GM10847 (cell line): ENCODE measurements around the gene SRRD.

ENCODE experiments used
- POLR2A ChIP-seq: IDR thresholded peaks from 2 replicates; pipeline ENCODE4 v1.6.1; 2011; ENCODE audit not compliant: insufficient read length; ENCODE audit errors: extremely low read depth

The SRRD gene

DNA sequence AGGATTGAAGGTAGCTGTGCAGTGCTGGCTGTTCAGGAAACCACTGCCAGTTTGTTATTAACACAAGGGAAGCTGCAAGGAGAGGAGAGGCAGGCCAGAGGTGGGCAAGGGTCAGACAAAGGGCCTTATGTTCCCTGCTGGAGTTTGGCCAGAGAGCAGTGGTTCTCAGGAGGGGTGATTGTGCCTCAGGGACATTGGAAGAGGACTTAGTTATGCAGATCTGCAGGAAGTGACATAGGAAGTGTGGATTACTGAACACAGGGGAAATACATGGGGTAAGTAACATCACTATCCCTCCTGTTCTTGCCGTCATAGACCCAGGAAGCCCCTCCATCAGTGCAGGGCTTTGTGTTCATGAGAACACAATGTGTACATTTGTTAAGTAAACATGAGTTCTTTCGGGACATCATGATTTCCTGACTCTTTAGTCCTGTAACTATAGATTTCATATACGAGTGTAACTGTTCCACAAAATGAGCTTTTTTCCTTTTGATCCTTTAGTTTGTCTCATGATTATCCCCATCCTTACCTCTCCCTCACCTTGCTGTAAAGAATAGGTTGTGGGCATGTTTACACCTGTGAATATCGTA is 5.9 kb downstream of the SRRD start:
- TF ChIP-seq POLR2A = no peak

DNA sequence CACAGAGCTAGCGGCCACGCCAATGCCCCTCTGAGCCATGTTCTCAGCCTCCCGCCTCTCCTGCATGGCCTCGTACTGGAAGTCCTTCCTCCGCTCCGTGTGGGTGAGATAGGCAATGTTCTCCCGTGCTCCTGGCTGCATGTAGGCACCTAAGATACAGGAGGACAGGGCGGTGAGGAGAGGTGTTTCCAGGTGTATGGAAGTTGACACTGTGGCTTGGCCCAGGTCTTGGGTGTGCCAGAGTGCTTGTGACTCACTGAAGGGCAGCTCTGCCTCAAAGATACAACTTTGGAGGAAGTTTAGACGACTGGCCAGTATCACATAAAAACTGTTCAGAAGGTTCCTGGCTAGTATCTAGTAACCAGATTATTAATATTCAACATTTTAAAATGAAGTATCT is 8.5 kb downstream of the SRRD start:
- TF ChIP-seq POLR2A = no peak

DNA sequence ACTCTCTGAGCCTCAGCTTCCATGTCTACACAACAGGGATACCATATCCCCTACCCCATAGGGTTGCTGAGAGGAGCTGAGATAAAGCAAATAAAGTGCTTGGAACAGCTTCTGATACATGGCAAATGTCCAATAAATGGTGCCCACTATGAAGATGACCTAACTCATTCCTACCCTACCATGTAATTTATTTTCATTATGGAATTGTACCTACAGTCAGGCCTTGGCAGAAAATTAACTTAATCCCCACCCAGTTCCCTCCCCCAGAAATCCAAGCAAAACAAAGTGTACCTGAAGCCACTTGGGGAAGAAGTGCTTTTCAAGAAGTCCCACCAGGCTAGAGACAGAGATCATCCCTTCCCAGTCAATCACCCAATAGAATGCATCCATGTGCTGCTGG is 10.8 kb downstream of the SRRD start:
- TF ChIP-seq POLR2A = no peak

DNA sequence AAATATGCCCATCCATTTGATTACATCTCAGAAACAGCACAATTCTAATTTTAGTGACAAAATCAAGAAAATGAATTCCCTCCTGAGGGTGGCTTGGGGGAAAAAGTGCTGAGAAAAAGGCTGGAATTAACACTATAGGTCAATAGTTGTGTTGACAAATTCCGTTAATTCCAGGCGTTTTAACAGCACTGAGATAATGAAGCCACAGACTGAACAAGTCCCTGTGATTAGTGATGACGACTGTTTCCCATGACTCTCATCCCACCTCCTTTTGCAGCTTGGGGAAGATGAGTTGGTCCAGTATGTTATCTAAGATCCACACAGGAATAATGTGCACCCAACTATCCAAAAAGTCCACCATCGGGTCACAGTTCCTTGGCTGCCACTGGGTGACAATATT is 12.8 kb downstream of the SRRD start:
- no peak for TF ChIP-seq POLR2A

DNA sequence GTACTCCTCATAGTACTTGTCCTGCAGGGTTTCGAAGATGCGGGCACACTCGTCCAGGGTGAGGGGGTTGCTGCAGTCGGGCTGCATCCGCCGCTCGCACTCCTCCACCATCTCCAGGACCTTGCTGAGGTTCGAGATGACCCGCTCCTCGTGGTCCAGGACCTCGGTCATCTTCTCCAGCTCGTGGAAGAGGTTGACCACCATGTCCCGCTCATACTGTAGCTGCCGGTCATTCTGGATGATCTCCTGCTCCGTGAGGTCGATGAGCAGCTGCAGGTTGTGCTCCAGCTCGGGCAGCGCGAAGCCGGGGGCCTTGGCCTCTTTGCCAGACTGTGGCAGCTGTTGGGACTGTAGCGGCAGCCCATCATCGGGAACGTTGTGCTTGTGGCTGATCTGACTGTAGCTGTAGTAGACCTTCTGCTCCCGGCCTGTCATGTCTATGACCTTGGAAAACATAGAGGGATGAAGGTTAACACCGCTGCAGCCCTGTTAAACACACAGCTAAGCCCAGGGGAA is 15.6 kb downstream of the SRRD start:
- no peak for TF ChIP-seq POLR2A

DNA sequence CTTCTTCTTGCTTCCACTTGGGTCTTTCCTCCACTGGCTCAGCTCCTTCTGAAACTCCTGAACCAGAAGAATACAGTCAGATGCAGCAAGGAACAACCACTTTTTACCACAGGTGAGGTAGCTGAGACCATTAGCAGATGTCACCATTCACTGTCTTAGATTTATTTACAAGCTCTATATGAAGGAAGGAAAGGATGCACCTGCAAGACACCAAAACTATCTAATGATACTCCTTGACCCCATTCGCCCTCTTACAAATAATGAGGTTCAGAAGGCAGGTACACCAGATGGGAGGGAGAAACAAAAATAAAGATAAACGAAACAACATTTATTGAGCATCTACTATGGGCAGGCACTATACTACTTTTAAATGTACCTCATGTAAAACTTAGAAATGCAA is 18.3 kb downstream of the SRRD start:
- no peak for TF ChIP-seq POLR2A

DNA sequence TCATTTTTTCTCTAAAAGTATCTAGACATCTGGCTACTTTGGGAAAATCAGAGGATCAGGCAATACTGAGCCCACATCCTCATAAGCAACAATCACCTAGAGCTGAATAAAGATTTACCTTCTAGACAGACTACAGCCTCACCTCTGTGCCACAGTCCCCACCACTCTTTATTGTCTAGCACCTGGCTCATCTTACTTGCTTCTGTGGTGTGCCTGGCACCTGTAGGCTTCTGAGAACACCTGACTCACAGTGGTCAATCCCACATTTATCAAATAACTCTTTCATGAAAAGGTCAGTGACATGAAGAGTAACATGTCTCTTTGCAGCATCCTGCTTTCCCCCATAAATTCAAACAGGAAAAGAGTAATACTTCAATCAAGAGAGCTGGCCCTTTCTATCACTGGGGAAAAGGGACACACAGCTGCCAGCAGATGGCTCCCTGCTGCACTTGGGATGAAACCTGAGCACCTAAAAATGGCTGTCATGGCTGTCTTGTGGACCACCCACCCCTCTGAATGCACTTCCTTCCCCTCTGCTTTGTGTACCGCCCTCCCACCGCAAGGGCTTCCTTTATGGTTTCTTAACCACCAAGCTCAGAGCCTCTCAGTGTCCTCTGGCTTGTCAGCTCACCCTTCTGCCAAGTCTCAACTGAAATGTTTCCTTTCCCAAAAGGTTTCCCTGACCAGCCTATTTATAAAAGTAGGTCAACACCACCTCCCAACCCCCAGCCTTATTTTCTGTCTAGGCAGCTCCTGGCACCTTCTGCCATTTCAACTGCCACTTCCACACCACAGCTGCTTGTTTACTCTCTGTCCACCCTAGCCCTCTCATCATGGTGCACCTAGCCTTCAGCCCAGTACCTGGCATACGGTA is 19.2 kb downstream of the SRRD start:
- no peak for TF ChIP-seq POLR2A

DNA sequence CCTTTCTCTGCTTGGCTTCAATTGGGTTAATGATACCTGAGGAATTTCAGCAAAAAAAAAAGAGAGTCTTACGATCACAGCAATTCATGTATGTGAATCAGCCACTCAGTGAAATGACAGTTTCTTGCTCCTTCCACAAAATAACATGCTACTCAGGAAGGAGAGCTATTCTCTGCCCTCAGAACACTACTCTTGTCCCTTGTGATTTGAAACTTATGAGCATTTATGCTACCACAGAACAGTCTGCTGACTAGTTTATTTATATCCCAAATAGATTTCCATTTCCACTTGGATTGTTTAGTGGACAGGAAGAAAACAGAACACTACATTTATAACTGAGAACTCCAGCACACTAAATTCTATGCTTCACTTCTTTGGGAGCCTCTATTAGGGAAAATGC is 20.1 kb downstream of the SRRD start:
- TF ChIP-seq POLR2A = no peak

DNA sequence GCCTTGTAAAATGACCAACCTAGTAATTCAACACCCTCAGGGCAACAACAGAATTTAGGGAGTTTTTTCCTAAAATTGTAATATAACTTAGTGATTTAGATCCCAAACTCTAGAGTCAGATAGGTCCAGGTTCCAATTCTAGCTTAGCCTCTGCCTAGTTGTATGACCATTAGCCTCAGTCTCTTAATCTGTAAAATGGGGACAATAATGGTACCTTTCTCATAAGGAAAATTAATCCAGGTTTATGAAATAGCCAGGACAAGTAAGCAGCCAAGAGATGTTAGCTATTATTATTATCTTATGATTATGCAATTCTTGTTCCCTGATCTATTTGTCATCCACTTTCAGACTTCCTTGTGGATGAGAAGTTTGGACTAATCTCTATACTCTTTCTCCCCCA is 24.5 kb downstream of the SRRD start:
- no peak for TF ChIP-seq POLR2A

DNA sequence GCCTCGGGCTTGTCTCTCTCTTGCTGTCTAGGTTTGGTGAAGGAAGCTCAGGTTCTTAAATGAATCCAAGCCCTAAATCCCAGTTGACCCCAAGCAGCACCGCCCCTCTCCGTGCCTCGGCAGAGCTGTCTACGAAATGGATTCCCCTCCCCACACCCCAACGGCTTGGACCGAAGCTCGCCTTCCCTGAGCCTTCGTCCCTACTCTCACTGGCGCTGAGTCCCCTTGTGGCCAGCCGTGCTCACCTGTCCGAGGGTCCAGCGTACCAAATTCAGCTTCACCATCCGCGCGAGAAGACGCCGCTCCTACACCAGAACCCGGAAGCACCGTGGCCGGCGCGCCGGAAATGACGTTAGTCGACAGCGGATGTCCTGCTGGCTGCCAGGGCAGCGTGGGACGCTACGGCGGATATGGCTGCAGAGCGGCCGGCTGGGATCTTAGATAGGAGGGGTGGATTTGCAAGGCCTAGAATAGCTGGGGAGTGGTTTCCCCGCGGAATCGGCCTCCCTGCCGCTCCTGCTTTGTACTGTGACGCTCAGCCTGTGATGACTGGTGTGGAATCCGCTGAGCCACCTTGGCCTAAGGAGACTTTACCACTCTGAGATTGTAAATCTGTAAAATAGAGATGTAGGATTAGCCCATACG is 28.6 kb downstream of the SRRD start, which contains the start of gene TFIP11:
Gene TFIP11 (minus strand): TSS at position 325 of the 645 bp plus-strand sequence. CDS start 2,201 bp downstream, outside the sequence.
- TF ChIP-seq POLR2A = peak; percentile 84

DNA sequence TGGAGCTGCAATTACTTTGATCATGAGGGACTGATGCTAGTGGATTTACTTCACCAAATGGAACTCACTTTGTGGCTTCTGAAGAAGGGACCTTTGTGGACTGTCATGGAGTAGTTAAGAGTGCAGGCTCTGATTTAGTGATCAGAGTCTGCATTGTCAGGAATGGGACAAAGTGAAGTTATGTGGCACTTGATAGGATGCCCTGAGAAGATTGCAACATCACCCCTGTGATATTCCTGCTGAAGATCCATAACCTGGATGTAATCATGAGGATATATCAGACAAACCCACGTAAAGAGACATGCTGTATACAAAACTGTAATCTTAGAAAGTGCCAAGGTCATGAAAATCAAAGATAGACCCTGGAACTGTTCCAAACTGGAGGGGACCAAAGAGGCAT is 30.2 kb downstream of the SRRD start:
- no peak for TF ChIP-seq POLR2A

DNA sequence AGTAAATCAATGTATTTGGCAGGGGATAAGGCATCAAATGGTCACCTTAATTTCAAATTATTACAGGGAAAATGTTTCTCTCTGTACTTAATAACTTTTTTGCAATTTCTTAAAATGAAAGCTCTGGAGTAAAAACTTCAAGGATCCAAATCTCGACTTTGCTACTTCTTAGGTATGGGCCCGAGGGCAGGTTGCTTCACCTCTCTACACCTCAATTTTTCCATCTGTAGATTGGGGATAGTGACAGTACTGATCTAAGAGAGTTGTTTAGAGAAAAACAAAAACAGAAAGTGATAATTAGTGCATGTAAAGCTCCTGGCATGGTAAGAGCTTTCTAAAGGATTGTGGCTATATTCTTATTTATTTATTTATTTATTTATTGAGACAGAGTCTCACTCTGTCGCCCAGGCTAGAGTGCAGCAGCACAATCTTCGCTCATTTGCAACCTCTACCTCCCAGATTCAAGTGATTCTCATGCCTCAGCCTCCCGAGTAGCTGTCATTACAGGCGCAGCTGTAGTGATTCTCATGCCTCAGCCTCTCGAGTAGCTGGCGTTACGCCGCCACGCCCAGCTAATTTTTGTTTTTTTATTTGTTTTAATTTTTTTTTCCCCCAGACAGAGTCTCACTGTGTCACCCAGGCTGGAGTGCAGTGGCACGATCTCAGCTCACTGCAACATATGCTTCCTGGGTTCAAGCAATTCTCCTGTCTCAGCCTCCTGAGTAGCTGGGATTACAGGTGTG is 30.9 kb downstream of the SRRD start:
- no peak for TF ChIP-seq POLR2A

DNA sequence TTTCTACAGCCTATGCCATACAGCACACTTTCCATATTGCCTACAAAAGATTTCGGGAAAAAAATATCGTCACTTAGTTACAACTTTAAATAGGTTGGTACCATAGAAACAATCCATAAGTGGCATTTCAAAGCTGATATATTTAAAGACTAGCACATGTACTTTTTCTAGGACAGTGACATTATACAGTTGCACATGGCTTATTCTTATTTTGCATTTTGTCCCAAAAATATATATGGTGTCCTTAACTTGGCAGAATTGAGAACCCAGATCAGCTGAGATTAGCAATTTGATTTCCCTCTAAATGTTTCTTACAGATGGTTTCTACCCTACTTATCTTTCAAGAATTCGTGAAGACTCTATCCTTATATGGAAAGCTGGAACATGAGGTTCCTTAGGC is 32.3 kb downstream of the SRRD start:
- TF ChIP-seq POLR2A = no peak

DNA sequence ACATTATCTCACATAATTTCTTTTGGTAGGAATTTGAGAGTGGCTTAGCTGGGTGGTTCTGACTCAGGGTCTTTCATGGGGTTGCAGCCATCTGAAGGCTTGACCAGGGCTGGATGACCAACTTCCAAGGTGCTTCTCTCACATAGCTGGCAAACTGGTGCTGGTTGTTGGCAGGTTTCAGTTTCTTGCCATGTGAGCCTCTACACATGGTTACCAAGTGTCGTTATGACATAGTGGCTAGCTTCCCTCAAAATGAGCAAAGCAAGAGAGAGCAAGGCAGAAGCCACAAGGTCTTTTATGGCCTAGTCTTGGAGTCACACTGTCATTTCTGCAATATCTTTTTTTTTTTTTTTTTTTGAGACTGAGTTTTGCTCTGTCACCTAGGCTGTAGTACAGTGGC is 32.8 kb downstream of the SRRD start:
- no peak for TF ChIP-seq POLR2A

DNA sequence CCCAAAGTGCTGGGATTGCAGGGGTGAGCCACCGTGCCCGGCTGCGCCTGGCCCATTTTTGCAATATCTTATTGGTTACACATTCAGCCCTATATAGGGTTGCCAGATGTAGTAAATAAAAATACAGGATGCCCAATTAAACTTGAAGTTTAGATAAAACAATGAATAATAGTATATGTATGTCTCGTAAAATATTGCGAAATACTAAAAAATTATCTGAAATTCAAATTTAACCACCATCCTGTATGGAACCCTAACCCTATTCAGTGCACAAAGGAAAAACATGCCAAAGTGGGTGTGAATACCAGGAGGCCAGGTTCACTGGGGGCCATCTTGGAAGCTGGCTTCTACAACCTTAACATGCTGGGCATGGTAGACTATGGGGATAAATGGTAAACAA is 33.8 kb downstream of the SRRD start:
- TF ChIP-seq POLR2A = no peak
